ENCODE data around the gene FAIM. TPM values are rescaled to one million over a fixed set of nuclear protein-coding genes. Genes with fewer than 3 reads are reported as not detected.
"Not testable (repeated sequence)": the region's sequence is repeated elsewhere in the genome, so short reads cannot be mapped to it uniquely, and the experiment has no call there.

Gene FAIM, protein sequence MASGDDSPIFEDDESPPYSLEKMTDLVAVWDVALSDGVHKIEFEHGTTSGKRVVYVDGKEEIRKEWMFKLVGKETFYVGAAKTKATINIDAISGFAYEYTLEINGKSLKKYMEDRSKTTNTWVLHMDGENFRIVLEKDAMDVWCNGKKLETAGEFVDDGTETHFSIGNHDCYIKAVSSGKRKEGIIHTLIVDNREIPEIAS
- total RNA-seq = 1 to 10 TPM; 6.0 to 7.5 TPM

- Mint-ChIP-seq H3K27ac (peak within 1 kb of the TSS; percentile 99), H3K27me3 (ENCODE audit: low read depth) (no peaks in the 10 kb centered on the region), H3K36me3 (ENCODE audit: insufficient read depth in 2 of 2) (peaks cover 4 to 5% of the 10 kb centered on the region in 2 donors), H3K4me1 (ENCODE audit: low read depth) (peaks cover 15% of the 10 kb centered on the region), H3K4me3 (peak within 1 kb of the TSS; percentile 82 to 96), H3K9me3 (no peaks in the 10 kb centered on the region)
- ATAC-seq (replicated peaks in 1 of 2) (peak; percentile 85), DNase-seq (peak; percentile 73 to 74)
Measured at GRCh38 chr3:138608322-138609135, at the start of gene FAIM. TSS of gene FAIM (plus strand) at chr3:138608771. CDS start at chr3:138619727, 10,956 bp downstream.

GRCh38 chr3:138559134-138559533 is 49.4 kb upstream of the FAIM start:
- ATAC-seq (replicated peaks in 1 of 2) = no peak
- Mint-ChIP-seq H3K27ac (no peak overlapping the region), H3K4me3 (no peak overlapping the region), H3K27me3 (ENCODE audit: low read depth) (no peaks in the 10 kb centered on the region), H3K4me1 (ENCODE audit: low read depth) (no peaks in the 10 kb centered on the region), H3K36me3 (ENCODE audit: insufficient read depth in 2 of 2) (peaks cover 18 to 44% of the 10 kb centered on the region in 2 donors), H3K9me3 (peaks cover 11 to 12% of the 10 kb centered on the region in 2 donors)
- no peak for DNase-seq

DNA sequence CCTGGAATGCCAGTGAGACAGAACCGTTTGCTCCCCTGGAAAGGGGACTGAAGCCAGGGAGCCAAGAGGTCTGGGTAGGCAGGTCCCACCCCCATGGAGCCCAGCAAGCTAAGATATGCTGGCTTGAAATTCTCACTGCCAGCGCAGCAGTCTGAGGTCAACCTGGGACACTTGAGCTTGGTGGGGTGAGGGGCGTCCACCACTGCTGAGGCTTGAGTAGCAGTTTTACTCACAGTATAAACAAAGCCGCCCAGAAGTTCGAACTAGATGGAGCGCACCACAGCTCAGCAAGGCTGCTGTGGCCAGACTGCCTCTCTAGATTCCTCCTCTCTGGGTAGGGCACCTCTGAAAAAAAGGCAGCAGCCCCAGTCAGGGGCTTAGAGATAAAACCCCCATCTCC is 48.1 kb upstream of the FAIM start:
- Mint-ChIP-seq H3K9me3 (peaks cover 10% of the 10 kb centered on the region in 2 donors), H3K27me3 (ENCODE audit: low read depth) (no peaks in the 10 kb centered on the region), H3K27ac (no peak overlapping the region), H3K4me3 (no peak overlapping the region), H3K4me1 (ENCODE audit: low read depth) (no peaks in the 10 kb centered on the region), H3K36me3 (ENCODE audit: insufficient read depth in 2 of 2) (peaks cover 14 to 41% of the 10 kb centered on the region in 2 donors)
- no peak for DNase-seq
- ATAC-seq (replicated peaks in 1 of 2) = no peak

DNA sequence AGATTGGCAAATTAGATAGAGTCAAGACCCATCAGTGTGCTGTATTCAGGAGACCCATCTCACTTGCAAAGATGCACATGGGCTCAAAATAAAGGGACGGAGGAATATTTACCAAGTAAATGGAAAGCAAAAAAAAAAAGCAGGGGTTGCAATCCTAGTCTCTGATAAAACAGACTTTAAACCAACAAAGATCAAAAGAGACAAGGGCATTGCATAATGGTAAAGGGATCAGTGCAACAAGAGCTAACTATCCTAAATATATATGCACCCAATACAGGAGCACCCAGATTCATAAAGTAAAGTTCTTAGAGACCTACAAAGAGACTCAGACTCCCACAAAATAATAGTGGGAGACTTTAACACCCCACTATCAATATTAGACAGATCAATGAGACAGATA is 45.7 kb upstream of the FAIM start:
- not testable (repeated sequence) for DNase-seq; H3K4me3 Mint-ChIP-seq; ATAC-seq (replicated peaks in 1 of 2); H3K27me3 Mint-ChIP-seq (ENCODE audit: low read depth); H3K4me1 Mint-ChIP-seq (ENCODE audit: low read depth)
- Mint-ChIP-seq H3K36me3 (ENCODE audit: insufficient read depth in 2 of 2) (peaks cover 7 to 26% of the 10 kb centered on the region in 2 donors), H3K9me3 (peaks cover 11 to 12% of the 10 kb centered on the region in 2 donors), H3K27ac (peak overlapping the region; percentile 21)

- H3K9me3 Mint-ChIP-seq; H3K4me1 Mint-ChIP-seq (ENCODE audit: low read depth); H3K36me3 Mint-ChIP-seq (ENCODE audit: insufficient read depth in 2 of 2); DNase-seq; ATAC-seq (replicated peaks in 1 of 2); H3K27ac Mint-ChIP-seq; H3K27me3 Mint-ChIP-seq (ENCODE audit: low read depth); H3K4me3 Mint-ChIP-seq: not testable (repeated sequence)
Measured at GRCh38 chr3:138566293-138566692, 42.3 kb upstream of the FAIM start.

DNA sequence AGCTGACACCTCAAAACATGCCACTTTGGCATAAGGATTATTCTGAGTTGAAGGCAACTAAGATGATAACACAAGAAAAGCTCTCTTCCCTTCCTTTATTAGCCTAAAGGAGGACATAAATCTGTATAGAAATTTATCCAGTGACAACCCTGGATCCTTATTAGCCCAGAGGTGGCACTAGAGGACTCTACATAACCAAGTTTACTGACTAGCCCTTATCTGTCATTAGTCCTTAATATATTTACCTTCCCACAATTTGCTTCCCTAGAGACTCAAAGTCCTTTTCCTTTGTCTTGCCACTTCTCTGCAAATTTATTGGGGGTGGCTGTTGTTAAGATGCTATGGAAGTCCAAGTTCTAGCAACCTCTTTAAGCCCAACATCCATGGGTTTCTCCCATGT is 41.2 kb upstream of the FAIM start:
- ATAC-seq (replicated peaks in 1 of 2) (no peak), DNase-seq (no peak)
- Mint-ChIP-seq H3K4me3 (no peak overlapping the region), H3K36me3 (ENCODE audit: insufficient read depth in 2 of 2) (peaks cover 0 to 9% of the 10 kb centered on the region in 2 donors), H3K4me1 (ENCODE audit: low read depth) (peaks cover 14% of the 10 kb centered on the region), H3K27ac (no peak overlapping the region), H3K9me3 (peaks cover 2 to 3% of the 10 kb centered on the region in 2 donors), H3K27me3 (ENCODE audit: low read depth) (no peaks in the 10 kb centered on the region)

- no peak for ATAC-seq (replicated peaks in 1 of 2)
- Mint-ChIP-seq H3K27me3 (ENCODE audit: low read depth) (no peaks in the 10 kb centered on the region), H3K4me3 (no peak overlapping the region), H3K4me1 (ENCODE audit: low read depth) (peaks cover 19% of the 10 kb centered on the region), H3K27ac (no peak overlapping the region), H3K36me3 (ENCODE audit: insufficient read depth in 2 of 2) (peaks cover 5 to 16% of the 10 kb centered on the region in 2 donors), H3K9me3 (peaks cover 4 to 6% of the 10 kb centered on the region in 2 donors)
- no peak for DNase-seq
Measured at GRCh38 chr3:138569090-138569489, 39.5 kb upstream of the FAIM start.

- H3K27ac Mint-ChIP-seq; H3K27me3 Mint-ChIP-seq (ENCODE audit: low read depth): not testable (repeated sequence)
- peak overlapping the region in 1 of 2 donors; percentile 13 for H3K4me3 Mint-ChIP-seq
Measured at GRCh38 chr3:138569624-138570023, 38.9 kb upstream of the FAIM start.

GRCh38 chr3:138573138-138573537 is 35.4 kb upstream of the FAIM start:
- Mint-ChIP-seq H3K36me3 (ENCODE audit: insufficient read depth in 2 of 2) (peaks cover 15 to 29% of the 10 kb centered on the region in 2 donors), H3K4me1 (ENCODE audit: low read depth) (peaks cover 38% of the 10 kb centered on the region), H3K27me3 (ENCODE audit: low read depth) (no peaks in the 10 kb centered on the region), H3K4me3 (no peak overlapping the region), H3K27ac (no peak overlapping the region), H3K9me3 (peaks cover 4 to 13% of the 10 kb centered on the region in 2 donors)
- no peak for ATAC-seq (replicated peaks in 1 of 2)
- DNase-seq = no peak

More at GRCh38 chr3:138569624-138570023, 38.9 kb upstream of the FAIM start:
- H3K4me1 Mint-ChIP-seq (ENCODE audit: low read depth) = peaks cover 19% of the 10 kb centered on the region
- DNase-seq; H3K9me3 Mint-ChIP-seq; ATAC-seq (replicated peaks in 1 of 2): not testable (repeated sequence)
- H3K36me3 Mint-ChIP-seq (ENCODE audit: insufficient read depth in 2 of 2) = peaks cover 5 to 16% of the 10 kb centered on the region in 2 donors

DNA sequence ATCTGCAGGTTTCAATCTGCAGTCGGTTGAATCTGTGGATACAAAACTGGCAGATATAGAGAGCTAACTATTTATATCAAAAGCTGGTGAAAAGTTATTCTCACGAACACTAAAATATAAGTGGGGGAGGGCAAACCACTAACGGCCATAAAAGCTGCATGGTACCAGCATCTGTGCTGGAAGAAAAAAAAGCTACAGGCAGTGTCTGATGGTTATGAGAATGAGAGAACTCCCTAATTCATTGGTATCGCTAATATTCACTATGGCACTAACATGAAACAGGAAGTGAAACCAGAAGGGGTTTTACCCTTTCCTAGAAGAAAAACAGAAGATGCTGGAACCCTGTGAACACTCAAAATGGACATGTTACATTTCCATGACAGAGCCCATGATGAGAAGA is 30.4 kb upstream of the FAIM start:
- Mint-ChIP-seq H3K36me3 (ENCODE audit: insufficient read depth in 2 of 2) (peaks cover 13 to 25% of the 10 kb centered on the region in 2 donors), H3K27me3 (ENCODE audit: low read depth) (no peaks in the 10 kb centered on the region), H3K4me3 (peak overlapping the region; percentile 41 to 43), H3K4me1 (ENCODE audit: low read depth) (peaks cover 57% of the 10 kb centered on the region), H3K27ac (peak overlapping the region; percentile 3), H3K9me3 (peaks cover 4 to 11% of the 10 kb centered on the region in 2 donors)
- no peak for DNase-seq
- ATAC-seq (replicated peaks in 1 of 2) = no peak

- DNase-seq (no peak), ATAC-seq (replicated peaks in 1 of 2) (no peak)
- peaks cover 3 to 10% of the 10 kb centered on the region in 2 donors for H3K9me3 Mint-ChIP-seq
- H3K36me3 Mint-ChIP-seq (ENCODE audit: insufficient read depth in 2 of 2) = peaks cover 10 to 20% of the 10 kb centered on the region in 2 donors
- H3K27ac Mint-ChIP-seq = no peak overlapping the region
- H3K4me3 Mint-ChIP-seq = no peak overlapping the region
- H3K4me1 Mint-ChIP-seq (ENCODE audit: low read depth) = peaks cover 66% of the 10 kb centered on the region
- no peaks in the 10 kb centered on the region for H3K27me3 Mint-ChIP-seq (ENCODE audit: low read depth)
Measured at GRCh38 chr3:138578961-138579574, 29.5 kb upstream of the FAIM start.

DNA sequence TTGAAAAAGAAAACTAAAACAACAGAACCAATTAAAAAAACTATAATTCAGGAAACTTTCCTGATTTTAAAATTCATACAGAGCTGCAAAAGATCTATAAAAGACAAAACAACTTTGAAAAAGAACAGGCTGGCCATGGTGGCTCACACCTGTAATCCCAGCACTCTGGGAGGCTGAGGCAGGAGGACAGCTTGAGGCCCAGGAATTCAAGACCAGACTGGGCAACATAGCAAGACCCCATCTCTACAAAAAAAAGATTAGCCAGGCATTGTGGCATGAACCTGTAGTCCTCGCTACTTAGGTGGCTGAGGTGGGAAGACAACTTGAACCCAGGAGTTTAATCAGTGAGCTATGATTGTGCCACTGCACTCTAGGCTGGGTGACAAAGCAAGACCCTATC is 21.2 kb upstream of the FAIM start:
- ATAC-seq (replicated peaks in 1 of 2) = no peak
- H3K4me1 Mint-ChIP-seq (ENCODE audit: low read depth) = peaks cover 27% of the 10 kb centered on the region
- H3K27me3 Mint-ChIP-seq (ENCODE audit: low read depth) = no peaks in the 10 kb centered on the region
- DNase-seq = no peak
- H3K36me3 Mint-ChIP-seq (ENCODE audit: insufficient read depth in 2 of 2) = peaks cover 0 to 2% of the 10 kb centered on the region in 2 donors
- no peak overlapping the region for H3K4me3 Mint-ChIP-seq
- H3K27ac Mint-ChIP-seq = no peak overlapping the region
- no peaks in the 10 kb centered on the region for H3K9me3 Mint-ChIP-seq

GRCh38 chr3:138588445-138588844 is 20.1 kb upstream of the FAIM start:
- Mint-ChIP-seq H3K4me3 (no peak overlapping the region), H3K27ac (peak overlapping the region; percentile 17), H3K9me3 (no peaks in the 10 kb centered on the region), H3K4me1 (ENCODE audit: low read depth) (peaks cover 22% of the 10 kb centered on the region), H3K36me3 (ENCODE audit: insufficient read depth in 2 of 2) (peaks cover 0 to 2% of the 10 kb centered on the region in 2 donors), H3K27me3 (ENCODE audit: low read depth) (no peaks in the 10 kb centered on the region)
- ATAC-seq (replicated peaks in 1 of 2) (no peak), DNase-seq (no peak)
